Naive B cell (primary cell): ENCODE measurements around the gene TRPM8. TPM values are rescaled to one million over a fixed set of nuclear protein-coding genes. Genes with fewer than 3 reads are reported as not detected.
"Not testable (repeated sequence)": the region's sequence is repeated elsewhere in the genome, so short reads cannot be mapped to it uniquely, and the experiment has no call there.

ENCODE experiments used
- ATAC-seq, 2 donors: fragments of 150-1000 bp; cut with Tn5 transposase; 2 replicates each; pipeline ENCODE4 v1.10.0; 2021; ENCODE audit warnings: low read depth in 2 of 2, mild to moderate bottlenecking in 2 of 2, moderate library complexity in 2 of 2
- DNase-seq: peaks from one replicate; pipeline ENCODE4 v3.0.0; 2022
- H3K27ac Mint-ChIP-seq, 6 donors: one replicate each; pipeline ENCODE4 v1.8.0; 2020 to 2022; ENCODE audit warnings: mild to moderate bottlenecking in 6 of 6, mixed read lengths in 6 of 6, moderate library complexity in 5 of 6, inconsistent platforms in 2 of 6
- H3K27me3 Mint-ChIP-seq, 3 donors: one replicate each; pipeline ENCODE4 v1.8.0; 2021 to 2022; ENCODE audit warnings: mixed read lengths in 3 of 3, mild to moderate bottlenecking in 1 of 3
- H3K36me3 Mint-ChIP-seq, 2 donors: one replicate each; pipeline ENCODE4 v1.8.0; 2020 to 2022; ENCODE audit warnings: mixed read lengths in 2 of 2, inconsistent platforms in 1 of 2, mild to moderate bottlenecking in 1 of 2
- H3K4me1 Mint-ChIP-seq, 3 donors: one replicate each; pipeline ENCODE4 v1.8.0; 2020 to 2022; ENCODE audit warnings: mixed read lengths in 3 of 3, inconsistent platforms in 1 of 3, mild to moderate bottlenecking in 1 of 3, moderate library complexity in 1 of 3
- H3K4me3 Mint-ChIP-seq, 8 donors: one replicate each; pipeline ENCODE4 v1.8.0; 2020 to 2022; ENCODE audit warnings: mild to moderate bottlenecking in 8 of 8, mixed read lengths in 8 of 8, moderate library complexity in 8 of 8, inconsistent platforms in 2 of 8
- H3K9me3 Mint-ChIP-seq, 7 donors: one replicate each; pipeline ENCODE4 v1.8.0; 2020 to 2022; ENCODE audit warnings: mixed read lengths in 7 of 7, mild to moderate bottlenecking in 5 of 7, inconsistent platforms in 2 of 7, moderate library complexity in 1 of 7
- polyA plus RNA-seq, 6 donors: library from polyadenylated mRNA; unstranded; fragments of 300-500 nt; fragmentation: Illumina TruSeq; gene quantifications; one replicate each; pipeline ENCODE4 v1.2.3, GENCODE V29; 2021; ENCODE audit warnings: low read depth in 6 of 6

The TRPM8 gene
- polyA plus RNA-seq, 6 donors from 2014 or later: not detected

- H3K27ac Mint-ChIP-seq: no peak overlapping the region
- H3K27me3 Mint-ChIP-seq: peaks cover 22 to 36% (median 27%) of the 10 kb centered on the region in 3 donors
- H3K4me3 Mint-ChIP-seq: no peak overlapping the region
- no peaks in the 10 kb centered on the region for H3K36me3 Mint-ChIP-seq
- no peaks in the 10 kb centered on the region for H3K4me1 Mint-ChIP-seq
- ATAC-seq (no peak), DNase-seq (no peak)
- H3K9me3 Mint-ChIP-seq: peaks cover 0 to 3% (median 0%) of the 10 kb centered on the region in 7 donors
Measured at GRCh38 chr2:233968556-233968955, 51.4 kb downstream of the TRPM8 start.

DNA sequence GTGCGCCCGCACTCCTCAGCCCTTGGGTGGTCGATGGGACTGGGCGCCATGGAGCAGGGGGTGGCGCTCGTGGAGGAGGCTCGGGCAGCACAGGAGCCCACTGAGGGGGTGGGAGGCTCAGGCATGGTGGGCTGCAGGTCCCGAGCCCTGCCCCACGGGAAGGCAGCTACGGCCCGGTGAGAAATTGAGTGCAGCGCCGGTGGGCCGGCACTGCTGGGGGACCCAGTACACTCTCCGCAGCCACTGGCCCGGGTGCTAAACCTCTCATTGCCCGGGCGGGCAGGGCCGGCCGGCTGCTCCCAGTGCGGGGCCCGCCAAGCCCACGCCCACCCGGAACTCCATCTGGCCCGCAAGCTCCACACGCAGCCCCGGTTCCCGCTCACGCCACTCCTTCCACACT, 55.3 kb downstream of the TRPM8 start:
- H3K27ac Mint-ChIP-seq, DNase-seq, H3K4me3 Mint-ChIP-seq, H3K4me1 Mint-ChIP-seq, H3K9me3 Mint-ChIP-seq, ATAC-seq, H3K36me3 Mint-ChIP-seq: not testable (repeated sequence)
- H3K27me3 Mint-ChIP-seq: peaks cover 33 to 62% (median 60%) of the 10 kb centered on the region in 3 donors

GRCh38 chr2:233972941-233973575, 55.9 kb downstream of the TRPM8 start:
- Mint-ChIP-seq H3K27ac (no peak overlapping the region), H3K9me3 (peaks cover 0 to 3% (median 0%) of the 10 kb centered on the region in 7 donors), H3K27me3 (peaks cover 38 to 64% (median 62%) of the 10 kb centered on the region in 3 donors), H3K4me1 (no peaks in the 10 kb centered on the region), H3K4me3 (no peak overlapping the region), H3K36me3 (no peaks in the 10 kb centered on the region)
- DNase-seq: no peak
- ATAC-seq: no peak

DNA sequence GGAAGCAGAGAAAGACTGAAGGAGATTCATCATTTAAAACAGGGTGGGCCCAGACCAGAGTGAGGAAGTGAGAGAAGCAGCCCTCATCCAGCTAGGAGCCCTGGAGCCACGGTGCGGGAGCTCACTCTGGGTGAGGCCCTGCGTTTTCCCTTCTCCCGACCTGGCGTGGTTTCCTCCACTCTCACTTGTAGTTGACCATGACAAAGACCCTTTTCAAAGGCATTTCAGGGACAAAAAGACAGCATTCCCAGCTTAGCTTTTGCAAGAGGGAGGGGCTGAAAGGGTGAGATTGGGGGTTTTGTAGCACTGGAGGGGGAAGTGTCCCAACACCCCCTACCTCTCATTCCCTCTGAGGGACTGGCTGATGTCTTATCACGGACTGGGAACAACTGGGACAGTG, 56.6 kb downstream of the TRPM8 start:
- DNase-seq: no peak
- Mint-ChIP-seq H3K4me1 (no peaks in the 10 kb centered on the region), H3K4me3 (no peak overlapping the region), H3K27me3 (peaks cover 41 to 70% (median 66%) of the 10 kb centered on the region in 3 donors), H3K36me3 (no peaks in the 10 kb centered on the region), H3K27ac (no peak overlapping the region), H3K9me3 (peaks cover 0 to 3% (median 0%) of the 10 kb centered on the region in 7 donors)
- no peak for ATAC-seq

- ATAC-seq (no peak), DNase-seq (no peak)
- Mint-ChIP-seq H3K4me3 (no peak overlapping the region), H3K27ac (no peak overlapping the region), H3K4me1 (no peaks in the 10 kb centered on the region), H3K9me3 (peaks cover 0 to 3% (median 0%) of the 10 kb centered on the region in 7 donors), H3K36me3 (no peaks in the 10 kb centered on the region), H3K27me3 (peaks cover 38 to 78% (median 71%) of the 10 kb centered on the region in 3 donors)
Measured at GRCh38 chr2:233974530-233975071, 57.4 kb downstream of the TRPM8 start.

GRCh38 chr2:233976087-233976486, 58.9 kb downstream of the TRPM8 start:
- Mint-ChIP-seq H3K27me3 (peaks cover 34 to 73% (median 70%) of the 10 kb centered on the region in 3 donors), H3K36me3 (no peaks in the 10 kb centered on the region), H3K4me3 (no peak overlapping the region), H3K27ac (no peak overlapping the region), H3K4me1 (no peaks in the 10 kb centered on the region), H3K9me3 (peaks cover 0 to 3% (median 0%) of the 10 kb centered on the region in 7 donors)
- DNase-seq (no peak), ATAC-seq (no peak)

DNA sequence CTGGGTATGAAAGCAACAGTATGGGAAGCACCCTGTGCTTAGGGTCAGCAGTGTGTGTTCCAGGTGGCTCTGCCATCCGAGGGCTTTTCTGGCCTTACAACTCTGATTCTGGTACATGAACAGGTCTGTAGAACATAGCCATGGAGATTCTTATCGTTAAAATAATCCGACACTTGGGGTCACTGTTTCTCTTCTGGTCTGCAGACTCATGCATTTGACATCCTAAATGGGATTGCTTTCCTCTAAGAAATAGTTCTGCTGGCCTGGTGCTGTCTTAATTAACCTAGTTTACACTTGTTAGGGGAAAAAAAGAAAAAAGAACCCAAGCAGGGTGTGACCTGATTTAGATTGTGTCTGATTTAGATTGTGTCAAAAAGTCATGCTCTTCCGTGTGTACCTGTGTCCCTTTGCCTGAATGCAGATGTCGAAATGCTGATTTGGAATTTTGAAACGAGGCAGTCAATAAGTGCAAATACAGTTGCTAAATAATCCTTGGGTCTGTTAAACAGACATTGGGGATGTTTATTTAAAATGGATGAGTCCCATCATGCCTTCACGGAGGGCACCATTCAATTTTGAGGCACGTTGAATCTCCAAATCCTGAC, 59.6 kb downstream of the TRPM8 start:
- H3K9me3 Mint-ChIP-seq: no peaks in the 10 kb centered on the region

GRCh38 chr2:233977296-233977837, 60.2 kb downstream of the TRPM8 start:
- H3K4me3 Mint-ChIP-seq: no peak overlapping the region
- H3K36me3 Mint-ChIP-seq: no peaks in the 10 kb centered on the region
- H3K9me3 Mint-ChIP-seq: no peaks in the 10 kb centered on the region
- no peaks in the 10 kb centered on the region for H3K4me1 Mint-ChIP-seq
- peaks cover 35 to 74% (median 74%) of the 10 kb centered on the region in 3 donors for H3K27me3 Mint-ChIP-seq
- DNase-seq (no peak), ATAC-seq (no peak)
- H3K27ac Mint-ChIP-seq: no peak overlapping the region

More for the DNA sequence above, 59.6 kb downstream of the TRPM8 start:
- Mint-ChIP-seq H3K4me3 (no peak overlapping the region), H3K36me3 (no peaks in the 10 kb centered on the region), H3K27ac (no peak overlapping the region), H3K4me1 (no peaks in the 10 kb centered on the region), H3K27me3 (peaks cover 35 to 74% (median 70%) of the 10 kb centered on the region in 3 donors)
- ATAC-seq (peak; percentile 49 to 63), DNase-seq (peak; percentile 24)

DNA sequence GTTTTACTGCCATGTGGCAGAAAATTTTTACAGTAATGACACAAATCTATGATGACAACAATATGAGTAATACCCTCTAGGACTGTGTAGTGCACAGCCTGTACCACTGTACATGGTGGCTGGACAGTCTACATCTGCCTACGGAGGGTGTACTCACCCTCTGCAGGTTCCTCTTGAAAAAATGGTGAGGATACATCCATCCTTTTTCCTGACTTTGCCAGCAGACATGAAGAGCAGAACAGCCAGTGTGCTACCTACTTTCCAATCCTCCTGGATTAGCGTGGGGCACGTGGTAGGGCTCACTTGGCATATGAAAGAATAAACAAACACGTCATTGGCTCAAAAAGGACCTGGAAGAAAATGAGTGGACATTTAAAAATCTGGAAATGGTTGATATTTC, 62.6 kb downstream of the TRPM8 start:
- peaks cover 0 to 1% (median 0%) of the 10 kb centered on the region in 7 donors for H3K9me3 Mint-ChIP-seq
- H3K27me3 Mint-ChIP-seq: peaks cover 48 to 79% (median 71%) of the 10 kb centered on the region in 3 donors
- ATAC-seq (no peak), DNase-seq (no peak)
- no peak overlapping the region for H3K27ac Mint-ChIP-seq
- no peaks in the 10 kb centered on the region for H3K4me1 Mint-ChIP-seq
- H3K36me3 Mint-ChIP-seq: no peaks in the 10 kb centered on the region
- no peak overlapping the region for H3K4me3 Mint-ChIP-seq

GRCh38 chr2:233980955-233981561, 63.9 kb downstream of the TRPM8 start:
- Mint-ChIP-seq H3K9me3 (peaks cover 0 to 1% (median 0%) of the 10 kb centered on the region in 7 donors), H3K36me3 (no peaks in the 10 kb centered on the region), H3K4me1 (no peaks in the 10 kb centered on the region), H3K4me3 (no peak overlapping the region), H3K27me3 (peaks cover 56 to 82% (median 73%) of the 10 kb centered on the region in 3 donors), H3K27ac (no peak overlapping the region)
- no peak for ATAC-seq
- DNase-seq: no peak

DNA sequence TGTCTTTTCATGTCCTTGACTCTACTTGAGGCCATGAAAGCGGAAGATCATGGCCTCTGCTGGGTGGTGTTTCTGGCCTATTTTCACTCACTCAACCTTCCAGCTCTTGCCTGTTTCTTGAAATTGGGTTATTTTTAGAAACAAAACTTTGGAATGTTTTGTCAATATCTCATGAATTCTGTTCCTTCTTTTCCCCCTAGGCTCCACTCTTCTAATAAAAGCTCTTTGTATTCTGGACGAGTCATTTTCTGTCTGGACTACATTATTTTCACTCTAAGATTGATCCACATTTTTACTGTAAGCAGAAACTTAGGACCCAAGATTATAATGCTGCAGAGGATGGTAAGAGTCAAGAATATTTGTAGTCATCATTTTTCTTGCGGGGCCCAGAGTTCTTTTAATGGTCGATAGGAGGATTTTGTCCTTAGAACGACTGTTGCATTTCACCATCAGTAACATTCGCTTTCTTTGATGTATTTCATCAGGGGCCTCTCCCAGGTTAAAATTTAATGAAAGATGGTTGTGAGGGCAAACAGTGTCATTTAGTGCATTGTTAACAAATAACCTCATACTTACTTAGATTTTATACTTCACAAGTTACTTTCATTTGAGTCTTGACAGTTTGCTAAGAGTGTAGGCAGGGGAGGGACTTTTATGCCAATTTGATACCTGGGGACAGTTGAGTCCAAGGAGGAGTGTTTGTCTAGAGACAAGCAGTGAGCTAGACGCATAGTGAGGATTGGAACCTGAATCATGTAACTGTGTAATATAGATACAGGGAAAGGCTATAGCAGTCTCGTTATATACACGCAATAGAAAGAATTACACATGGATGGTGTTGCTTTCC, 64.6 kb downstream of the TRPM8 start:
- ATAC-seq: no peak
- H3K27ac Mint-ChIP-seq: no peak overlapping the region

GRCh38 chr2:233982421-233983121, 65.4 kb downstream of the TRPM8 start:
- H3K27me3 Mint-ChIP-seq: peaks cover 49 to 66% (median 58%) of the 10 kb centered on the region in 3 donors
- H3K4me1 Mint-ChIP-seq: no peaks in the 10 kb centered on the region
- no peaks in the 10 kb centered on the region for H3K36me3 Mint-ChIP-seq
- H3K9me3 Mint-ChIP-seq: peaks cover 0 to 1% (median 0%) of the 10 kb centered on the region in 7 donors
- DNase-seq (no peak), ATAC-seq (no peak)
- no peak overlapping the region for H3K4me3 Mint-ChIP-seq
- no peak overlapping the region for H3K27ac Mint-ChIP-seq

More for the DNA sequence above, 64.6 kb downstream of the TRPM8 start:
- Mint-ChIP-seq H3K4me1 (no peaks in the 10 kb centered on the region), H3K4me3 (no peak overlapping the region), H3K27me3 (peaks cover 51 to 74% (median 66%) of the 10 kb centered on the region in 3 donors), H3K36me3 (no peaks in the 10 kb centered on the region), H3K9me3 (peaks cover 0 to 1% (median 0%) of the 10 kb centered on the region in 7 donors)
- no peak for DNase-seq
